Upper lobe of left lung (tissue), 4 donors: ENCODE data around the gene FRMD3.

Source experiments
- POLR2A ChIP-seq, 4 donors: fragments of 450-650 bp; IDR thresholded peaks; one replicate each; pipeline ENCODE4 v1.5.1; 2016 to 2017; ENCODE audit warnings: antibody characterized with exemption in 4 of 4, mild to moderate bottlenecking in 2 of 4
- POLR2AphosphoS5 ChIP-seq, 2 donors: sonication (generic); formaldehyde crosslinking; IDR thresholded peaks; one replicate each; pipeline ENCODE4 v1.5.1; 2017; ENCODE audit warnings: antibody characterized with exemption in 2 of 2
- TF ChIP-seq, protein P1 (sequence below), 6 experiments: fragments of 450-650 bp in 4 of 6; fragments of 200-600 bp in 2 of 6; sonication (generic) in 2 of 6; IDR thresholded peaks; one replicate each; pipeline ENCODE4 v1.5.1; 2016 to 2019; ENCODE audit warnings: antibody characterized with exemption in 6 of 6

GRCh38 chr9:83219924-83220438 lies 318.2 kb downstream of the FRMD3 start:
- TF ChIP-seq, protein P1, sequence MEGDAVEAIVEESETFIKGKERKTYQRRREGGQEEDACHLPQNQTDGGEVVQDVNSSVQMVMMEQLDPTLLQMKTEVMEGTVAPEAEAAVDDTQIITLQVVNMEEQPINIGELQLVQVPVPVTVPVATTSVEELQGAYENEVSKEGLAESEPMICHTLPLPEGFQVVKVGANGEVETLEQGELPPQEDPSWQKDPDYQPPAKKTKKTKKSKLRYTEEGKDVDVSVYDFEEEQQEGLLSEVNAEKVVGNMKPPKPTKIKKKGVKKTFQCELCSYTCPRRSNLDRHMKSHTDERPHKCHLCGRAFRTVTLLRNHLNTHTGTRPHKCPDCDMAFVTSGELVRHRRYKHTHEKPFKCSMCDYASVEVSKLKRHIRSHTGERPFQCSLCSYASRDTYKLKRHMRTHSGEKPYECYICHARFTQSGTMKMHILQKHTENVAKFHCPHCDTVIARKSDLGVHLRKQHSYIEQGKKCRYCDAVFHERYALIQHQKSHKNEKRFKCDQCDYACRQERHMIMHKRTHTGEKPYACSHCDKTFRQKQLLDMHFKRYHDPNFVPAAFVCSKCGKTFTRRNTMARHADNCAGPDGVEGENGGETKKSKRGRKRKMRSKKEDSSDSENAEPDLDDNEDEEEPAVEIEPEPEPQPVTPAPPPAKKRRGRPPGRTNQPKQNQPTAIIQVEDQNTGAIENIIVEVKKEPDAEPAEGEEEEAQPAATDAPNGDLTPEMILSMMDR (IDR thresholded peaks at IDR 0.05): no peak
- TF ChIP-seq POLR2AphosphoS5 (IDR thresholded peaks at IDR 0.05): no peak
- no peak for TF ChIP-seq POLR2A (IDR thresholded peaks at IDR 0.05)
